NCI-H524 treated with DMSO at 0.1 percent for 48 hours (cell line): ENCODE results near the gene TNFSF15.

Source experiments
- DNase-seq: peaks from one replicate; lab custom pipeline; 2025; lab: John Stamatoyannopoulos, UW

The TNFSF15 gene

DNA sequence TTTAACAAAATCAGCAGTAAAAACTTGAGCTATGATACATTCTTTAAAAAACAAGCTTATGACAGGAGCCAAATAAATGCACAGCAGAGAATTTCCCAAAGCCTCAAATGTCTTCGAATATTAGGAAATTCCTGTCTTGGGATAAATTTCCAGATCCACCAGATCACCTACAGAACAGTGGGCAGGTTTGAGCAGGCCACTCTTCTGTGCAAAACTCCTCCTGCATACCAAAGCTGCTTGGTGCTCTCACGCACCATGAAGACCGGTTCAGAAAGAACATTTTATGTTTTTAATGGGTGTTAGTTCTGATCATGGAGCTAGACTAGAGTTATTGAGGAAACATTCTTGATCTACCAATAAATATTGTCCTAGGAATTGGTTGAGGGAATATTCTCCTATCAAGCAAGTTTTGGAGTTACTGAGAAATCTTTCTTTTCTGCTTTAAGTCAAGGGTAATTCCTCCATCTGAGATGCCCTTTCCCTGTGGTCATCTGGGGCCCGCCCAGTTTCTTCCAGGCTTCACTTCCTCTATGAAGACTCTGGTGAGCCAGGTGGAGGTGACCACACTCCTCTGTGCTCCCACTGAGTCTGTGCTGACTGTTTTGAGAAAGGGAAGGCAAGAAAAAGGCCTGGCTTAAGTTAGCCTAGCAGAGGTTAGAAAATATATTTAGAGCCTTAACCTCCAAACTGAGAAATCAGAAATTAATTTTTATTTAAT lies 17.9 kb downstream of the TNFSF15 start:
- DNase-seq, result no peak

DNA sequence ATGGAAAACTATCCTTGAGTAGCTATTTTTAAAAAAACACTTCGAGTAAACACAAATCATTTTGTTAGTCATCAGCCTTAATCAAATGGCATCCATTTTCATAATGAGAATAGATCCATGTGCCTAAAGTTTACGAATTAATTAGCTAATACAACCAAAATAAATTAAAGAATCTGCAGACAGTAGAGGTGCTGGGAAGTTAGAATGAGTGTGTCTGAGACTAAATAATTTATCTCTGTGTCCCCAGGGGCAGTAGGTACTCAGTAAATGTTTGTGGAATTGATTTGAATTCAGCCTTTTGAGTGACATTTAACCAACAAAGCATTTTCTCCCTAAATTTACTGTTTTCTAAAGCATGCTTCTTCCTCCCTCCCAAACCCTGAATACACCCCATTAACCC lies 18.6 kb downstream of the TNFSF15 start:
- no peak for DNase-seq

DNA sequence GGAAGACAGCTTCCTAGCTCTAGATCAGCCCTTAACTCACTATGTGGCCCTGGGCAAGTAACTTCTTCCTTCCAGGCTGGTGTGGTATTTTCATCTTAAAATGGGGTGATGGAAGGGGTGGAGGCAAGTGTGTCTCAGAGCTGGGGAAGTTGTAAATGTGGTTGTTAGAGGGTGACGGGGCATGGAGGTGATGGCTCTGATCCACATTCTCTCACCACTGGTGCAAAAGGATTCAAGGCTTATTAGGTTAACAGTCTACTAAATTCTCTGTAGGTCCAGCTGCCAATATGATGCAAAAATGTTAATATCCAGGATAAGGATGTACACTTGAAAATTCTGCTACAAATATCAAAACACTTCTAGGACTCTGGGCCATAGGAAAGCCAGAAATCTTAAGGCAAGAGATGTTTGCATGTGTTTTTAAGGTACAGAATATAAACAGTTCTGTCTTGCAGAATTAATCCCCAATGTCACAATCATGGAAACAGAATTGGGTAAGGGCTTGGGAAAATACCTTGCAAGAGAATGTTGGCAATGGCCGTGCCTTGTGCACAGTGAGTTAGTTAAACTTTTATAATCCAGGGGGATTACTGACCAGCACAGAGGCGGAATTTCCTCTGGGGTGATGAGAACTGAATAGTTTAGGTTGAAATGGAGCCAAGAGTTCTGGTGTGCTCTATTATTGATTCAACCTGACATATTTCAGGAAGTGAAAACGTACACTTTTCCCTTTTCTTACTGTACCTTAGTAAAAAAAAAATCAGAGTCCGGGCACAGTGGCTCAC lies 19.8 kb downstream of the TNFSF15 start:
- no peak for DNase-seq

DNA sequence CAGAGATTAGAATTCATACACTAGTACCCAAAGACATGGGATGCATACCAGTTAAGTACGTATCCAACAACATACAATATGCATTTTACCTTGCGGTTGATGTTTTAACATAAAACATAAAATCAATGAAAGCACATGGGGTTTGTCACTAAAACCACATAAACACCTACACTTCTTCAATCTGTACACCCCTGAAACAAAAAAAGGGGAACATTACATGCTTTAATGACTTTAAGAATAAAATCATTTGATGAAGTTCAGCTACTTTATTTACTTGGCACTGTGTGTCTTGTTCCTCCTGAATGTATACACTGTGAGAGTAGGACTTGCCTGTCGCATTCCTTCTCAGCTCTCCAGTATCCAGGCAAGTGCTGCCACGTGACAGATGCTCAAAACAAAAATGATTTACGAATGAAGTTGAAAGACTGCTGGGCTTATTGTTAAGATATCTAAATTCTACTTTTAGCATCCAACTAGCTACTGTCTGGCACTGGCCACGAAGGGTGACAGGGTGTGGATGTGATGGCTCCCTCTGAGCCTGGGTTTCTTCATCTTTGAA lies 21.0 kb downstream of the TNFSF15 start:
- DNase-seq, result no peak

DNA sequence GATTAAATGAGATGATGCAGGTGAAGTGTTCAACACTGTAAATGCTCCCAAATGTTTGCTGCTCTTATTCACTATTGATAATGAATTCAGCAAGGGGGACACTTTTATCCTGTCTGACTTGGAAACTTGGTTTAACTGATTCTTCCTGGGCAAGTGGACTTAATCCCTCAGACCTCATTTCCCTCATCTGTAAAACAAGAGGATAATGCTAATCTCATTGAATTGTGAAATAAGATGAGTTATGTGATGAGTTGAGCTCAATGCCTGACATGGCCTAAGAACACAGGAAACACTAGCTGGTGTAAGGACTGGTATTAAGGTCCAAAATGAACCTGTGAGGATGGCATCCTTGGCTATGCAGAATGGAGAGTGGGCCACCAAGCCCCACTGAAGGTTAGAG lies 23.3 kb downstream of the TNFSF15 start:
- DNase-seq, result no peak

DNA sequence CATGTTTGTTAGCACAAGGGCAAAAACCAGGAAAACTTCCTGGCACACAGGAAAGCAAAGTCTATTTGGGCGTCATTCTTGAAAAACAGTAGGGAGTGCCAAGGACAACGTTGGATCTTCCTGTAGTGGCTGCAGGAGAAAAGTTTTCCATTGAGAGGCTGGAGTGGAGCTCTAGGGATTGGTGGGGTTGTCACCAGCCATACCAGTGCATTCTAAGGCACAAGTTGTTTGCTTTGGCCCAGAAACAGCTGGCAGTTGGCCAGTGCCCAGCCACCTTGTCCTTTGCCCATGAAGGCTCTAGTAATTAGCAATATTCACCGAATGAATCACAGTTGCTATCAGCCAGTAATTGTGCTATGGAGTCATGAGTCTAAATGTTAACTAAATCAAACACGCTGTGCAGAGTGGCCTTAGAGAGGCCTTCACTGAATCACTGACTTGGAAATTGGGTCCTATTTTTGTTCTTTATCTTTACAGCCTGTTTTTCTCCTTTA lies 26.4 kb downstream of the TNFSF15 start:
- no peak for DNase-seq

DNA sequence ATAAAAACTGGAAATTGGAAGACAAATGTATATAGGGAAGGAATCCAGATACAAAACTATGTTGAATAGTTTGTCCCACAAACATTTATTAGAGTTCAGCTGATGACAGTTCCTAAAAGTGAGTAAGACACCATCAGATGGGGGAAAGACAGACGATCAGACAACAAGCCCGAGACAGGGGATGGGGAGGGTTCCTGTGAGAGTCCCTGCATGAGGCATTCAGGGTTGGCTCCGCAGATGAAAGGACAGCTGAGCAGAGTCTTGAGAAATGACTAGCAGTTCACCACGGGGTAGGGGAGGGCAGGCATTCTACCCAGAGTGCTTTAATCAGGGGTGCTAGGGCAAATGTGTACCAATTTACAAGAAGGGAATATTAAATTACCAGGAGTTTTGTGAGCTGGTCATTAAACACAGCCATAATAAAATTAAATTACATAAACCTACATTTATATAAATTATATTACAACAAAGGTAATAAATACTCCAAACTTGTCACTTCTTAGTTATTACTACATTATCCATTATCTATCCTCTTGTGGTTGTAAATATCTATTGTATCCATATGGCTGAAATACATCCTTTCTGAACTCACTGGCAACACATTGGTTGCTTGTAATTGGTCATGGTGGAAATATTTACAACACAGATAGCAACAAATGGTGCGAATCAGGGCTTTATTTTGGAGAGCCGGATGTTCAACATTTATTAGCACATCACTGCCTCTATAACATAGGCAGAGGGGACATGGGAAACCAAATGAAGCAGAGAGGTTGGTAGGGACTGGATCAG lies 27.8 kb downstream of the TNFSF15 start:
- DNase-seq, result no peak

DNA sequence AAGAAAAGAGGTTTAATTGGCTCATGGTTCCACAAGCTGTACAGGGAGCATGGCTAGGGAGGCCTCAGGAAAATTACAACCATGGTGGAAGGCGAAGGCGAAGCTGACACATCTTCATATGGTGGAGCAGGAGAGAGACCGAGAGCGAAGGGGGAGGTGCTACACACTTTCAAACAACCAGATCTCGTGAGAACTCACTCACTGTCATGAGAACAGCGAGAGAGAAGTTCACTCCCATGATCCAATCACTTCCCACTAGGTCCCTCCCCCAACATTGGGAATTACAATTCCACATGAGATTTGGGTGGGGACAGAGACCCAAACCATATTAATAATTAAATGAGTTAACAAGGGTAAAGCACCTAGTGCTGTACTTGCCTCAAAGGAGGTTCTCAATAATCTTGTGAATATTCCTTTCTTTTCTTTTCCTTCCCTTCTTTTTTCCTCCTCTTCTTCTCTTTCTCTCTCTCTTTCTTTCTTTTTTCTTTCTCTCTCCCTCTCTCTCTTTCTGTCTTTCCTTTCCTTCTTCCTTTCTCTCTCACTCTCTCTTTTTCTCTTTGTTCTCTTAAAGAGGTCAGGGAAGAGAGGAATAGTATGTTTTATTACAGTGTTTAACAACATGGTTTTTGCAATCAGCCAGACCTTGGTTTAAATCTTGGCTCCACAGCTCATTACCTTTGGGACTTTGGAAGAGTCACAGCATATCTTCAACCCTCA lies 29.0 kb downstream of the TNFSF15 start:
- no peak for DNase-seq

DNA sequence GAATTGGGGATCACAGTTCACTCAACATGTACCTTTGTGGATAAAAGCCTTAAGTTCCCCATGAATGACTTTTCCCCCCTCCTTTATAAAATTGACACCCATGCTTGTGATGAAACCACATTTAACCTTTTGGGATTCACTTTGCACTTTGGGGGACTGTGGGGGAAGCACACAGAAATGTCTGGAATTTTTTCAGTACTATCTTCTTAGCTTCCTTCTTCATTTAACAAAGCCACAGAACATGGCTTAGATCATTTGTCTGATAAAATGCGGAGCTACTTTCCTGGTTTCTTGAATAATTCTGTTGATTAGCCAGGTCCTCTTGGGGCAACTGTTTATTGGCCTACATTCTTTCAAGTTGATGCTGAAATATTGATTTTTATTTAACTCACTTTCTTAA lies 29.9 kb downstream of the TNFSF15 start:
- DNase-seq, result no peak

DNA sequence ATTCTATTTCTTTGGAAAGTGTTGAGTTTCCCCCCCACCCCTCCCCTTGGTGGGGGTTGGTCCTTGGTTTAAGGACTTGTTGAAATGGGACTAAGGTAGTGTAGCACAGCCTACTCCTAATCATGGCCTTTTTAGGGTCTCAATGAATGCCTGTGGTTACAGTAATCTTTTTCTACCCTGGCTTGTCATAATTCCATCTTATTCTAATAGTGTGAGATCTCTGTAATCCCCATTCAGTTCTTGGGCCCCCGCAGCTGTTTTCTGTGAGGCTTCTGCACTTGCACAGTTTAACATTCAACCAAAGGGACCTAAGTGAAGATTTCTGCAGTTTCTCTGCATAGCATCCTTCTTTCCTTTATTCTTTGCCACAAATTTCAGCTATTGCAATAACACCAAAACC lies 30.7 kb downstream of the TNFSF15 start:
- no peak for DNase-seq

DNA sequence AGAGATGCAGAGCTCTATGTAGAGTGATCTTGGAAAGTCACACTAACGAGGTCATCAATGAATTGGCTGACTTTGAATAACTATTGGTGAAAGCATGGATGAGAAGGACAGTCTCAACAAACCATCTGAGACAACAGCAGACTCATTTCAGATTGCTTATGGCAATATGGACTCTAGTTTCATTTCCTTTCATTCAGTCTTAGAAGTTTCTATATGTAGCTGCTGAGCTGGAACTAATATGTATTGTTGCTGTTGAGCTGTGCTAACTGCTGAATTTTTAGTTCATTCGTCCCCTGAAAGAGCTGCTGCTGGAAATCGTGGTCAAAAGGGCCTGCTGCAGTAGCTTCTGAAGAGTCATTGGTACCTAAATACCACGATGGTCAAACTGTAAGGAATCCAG lies 31.3 kb downstream of the TNFSF15 start:
- DNase-seq, result no peak

DNA sequence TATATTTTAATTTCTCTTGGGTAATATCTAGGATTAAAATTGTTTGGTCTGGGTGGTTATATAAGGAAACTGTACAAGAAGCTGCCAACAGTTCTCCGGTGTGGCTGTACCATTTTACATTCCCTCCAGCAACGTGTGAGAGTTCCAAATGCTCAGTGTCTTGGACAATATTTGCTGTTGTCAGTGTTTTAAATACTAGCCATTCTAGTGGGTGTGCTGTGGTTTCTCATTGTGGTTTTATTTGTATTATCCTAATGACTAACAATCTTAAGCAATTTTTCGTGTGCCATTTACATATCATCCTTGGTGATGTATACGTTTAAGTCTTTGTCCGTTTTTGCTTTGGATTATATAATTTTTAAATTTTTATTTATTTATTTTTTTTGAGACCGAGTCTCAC lies 34.0 kb downstream of the TNFSF15 start:
- no peak for DNase-seq

DNA sequence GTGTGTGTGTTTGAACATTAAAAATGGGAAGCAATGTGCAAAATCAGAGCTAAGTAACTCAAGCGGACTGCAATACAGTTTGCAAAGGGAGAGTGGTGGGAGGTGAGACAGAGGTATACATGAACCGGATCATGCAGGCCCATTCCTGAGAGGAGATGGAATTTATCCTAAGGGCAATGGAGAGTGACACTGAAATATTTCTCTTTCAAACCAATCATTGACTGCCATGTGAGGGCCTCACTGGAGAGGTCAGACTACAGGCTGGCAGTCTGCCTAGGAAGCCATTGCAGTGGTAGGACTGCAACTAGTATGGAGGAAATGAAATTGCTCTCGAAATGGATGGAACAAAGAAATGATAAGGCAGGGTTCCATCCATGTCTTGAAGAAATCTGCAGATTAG lies 34.8 kb downstream of the TNFSF15 start:
- no peak for DNase-seq

DNA sequence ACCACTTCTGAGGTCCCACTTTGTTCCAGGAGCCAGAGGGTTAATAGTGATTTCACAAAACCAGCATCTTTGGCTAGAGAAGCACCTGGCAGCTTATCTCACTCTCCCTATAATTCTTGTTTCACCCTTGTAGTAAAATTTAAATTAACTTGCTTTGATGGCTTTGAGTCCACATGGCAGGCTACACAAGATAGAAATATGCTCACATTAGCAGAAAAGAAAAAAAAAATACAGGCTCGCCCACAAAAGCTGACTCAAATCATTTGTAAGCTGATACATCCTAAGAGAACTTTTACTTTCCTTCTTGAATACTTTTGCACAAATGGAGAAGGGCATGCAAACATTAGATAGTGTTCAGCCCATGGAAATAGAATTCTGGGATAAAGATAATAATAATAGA lies 36.2 kb downstream of the TNFSF15 start:
- no peak for DNase-seq

DNA sequence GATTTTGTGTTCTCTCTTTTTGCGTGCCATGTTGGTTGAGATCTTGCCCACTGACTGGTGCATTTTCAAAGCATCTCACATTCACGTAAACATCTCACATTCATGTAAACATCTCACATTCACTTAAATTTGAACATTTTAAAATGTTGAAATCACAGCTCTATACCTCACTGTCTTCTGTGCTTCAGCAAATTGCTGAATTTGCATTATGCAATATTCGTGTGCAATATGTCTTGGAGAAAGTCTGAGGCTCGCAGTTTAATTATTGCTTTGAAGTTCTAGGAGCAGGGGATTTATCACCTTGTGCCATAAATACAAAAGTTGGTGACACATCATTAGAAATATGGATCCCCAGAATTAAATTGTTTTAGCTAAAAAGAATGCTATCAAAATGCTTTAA lies 42.6 kb downstream of the TNFSF15 start:
- no peak for DNase-seq

DNA sequence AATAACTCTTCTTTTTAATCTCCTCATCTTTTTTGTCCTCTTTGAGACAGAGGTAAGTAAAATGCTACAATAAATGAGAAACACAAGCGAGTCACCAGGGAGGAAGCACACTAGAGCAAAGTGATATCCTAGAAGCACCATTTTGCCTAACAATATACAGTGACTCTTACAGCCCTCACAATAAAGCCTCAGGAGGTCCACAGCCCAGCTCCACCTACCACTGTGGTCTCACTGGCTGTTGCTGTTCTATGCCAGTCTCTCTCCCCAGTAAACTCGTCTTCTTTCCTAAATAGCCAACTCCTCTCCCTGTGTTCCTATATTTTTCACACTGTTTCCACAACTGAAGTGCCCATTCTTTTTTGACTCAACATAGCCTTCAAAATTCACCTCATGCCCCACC lies 44.3 kb downstream of the TNFSF15 start:
- no peak for DNase-seq

DNA sequence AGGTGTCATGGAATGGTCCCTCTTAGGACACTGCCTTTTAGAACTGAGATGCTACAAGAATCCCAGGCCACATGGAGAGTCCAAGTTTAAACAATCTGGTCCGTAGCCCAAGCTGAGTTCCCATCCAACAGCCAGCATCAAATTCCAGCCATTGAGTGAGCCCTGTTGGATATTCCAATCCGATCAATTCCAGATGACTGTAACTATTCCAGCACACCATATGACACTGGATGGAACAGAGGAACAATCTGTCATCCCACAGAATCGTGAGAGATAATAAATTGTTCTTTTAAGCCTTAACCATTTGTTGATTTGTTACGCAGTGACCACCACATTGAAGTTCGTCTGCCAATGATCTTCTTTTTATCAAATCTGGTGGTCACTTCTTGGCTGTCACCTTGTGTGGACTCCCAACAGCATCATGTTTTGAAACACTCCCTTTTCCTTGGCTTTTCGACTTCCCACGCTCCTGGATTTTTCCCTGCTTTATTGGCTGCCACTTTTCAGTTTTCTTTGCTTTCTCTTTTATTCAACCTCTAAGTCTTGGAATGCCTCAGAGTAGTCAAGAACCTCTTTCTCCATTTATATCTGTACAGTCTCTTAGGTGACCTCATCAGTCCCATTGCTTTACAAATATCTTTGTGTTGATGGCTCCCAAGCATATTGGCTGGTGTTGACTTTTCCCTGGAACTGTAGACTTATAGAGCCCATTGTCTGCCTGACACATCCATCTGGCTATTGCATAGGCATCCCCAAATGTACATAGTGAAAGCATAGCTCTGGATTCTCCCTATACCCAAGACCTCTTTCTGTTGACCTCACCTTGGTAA lies 46.1 kb downstream of the TNFSF15 start:
- no peak for DNase-seq

DNA sequence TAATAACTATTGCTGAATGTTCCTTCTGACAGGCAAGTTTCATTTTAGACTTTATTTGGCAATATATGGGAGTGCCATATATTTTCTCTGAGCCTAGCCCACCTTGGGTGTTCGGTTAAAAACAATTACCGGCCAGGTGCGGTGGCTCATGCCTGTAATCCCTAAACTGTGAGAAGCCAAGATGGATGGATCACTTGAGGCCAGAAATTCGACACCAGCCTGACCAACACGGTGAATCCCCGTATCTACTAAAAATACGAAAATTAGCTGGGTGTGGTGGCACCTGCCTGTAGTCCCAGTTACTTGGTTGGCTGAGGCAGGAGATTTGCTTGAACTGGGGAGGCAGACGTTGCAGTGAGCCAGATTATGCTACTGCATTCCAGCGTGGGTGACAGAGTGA lies 47.9 kb downstream of the TNFSF15 start:
- DNase-seq, result no peak

DNA sequence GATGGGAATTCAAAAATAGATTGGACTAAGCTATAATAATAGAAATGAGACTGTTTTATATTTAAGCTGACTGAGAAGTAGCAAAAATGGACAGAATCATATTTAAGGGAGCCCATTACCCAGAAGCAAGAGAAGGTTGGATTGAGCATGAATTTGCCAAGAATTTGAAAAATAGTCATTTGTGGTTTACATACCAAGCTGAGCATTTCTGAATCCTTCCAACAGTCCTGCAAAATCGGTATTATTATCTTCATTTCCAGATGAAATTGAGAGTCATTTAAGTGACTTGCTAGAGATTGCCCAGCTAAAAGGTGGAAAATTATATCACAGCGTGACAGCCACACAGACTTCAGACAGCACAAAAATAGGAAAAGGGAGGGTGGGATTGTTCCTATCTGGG lies 48.4 kb downstream of the TNFSF15 start:
- no peak for DNase-seq

DNA sequence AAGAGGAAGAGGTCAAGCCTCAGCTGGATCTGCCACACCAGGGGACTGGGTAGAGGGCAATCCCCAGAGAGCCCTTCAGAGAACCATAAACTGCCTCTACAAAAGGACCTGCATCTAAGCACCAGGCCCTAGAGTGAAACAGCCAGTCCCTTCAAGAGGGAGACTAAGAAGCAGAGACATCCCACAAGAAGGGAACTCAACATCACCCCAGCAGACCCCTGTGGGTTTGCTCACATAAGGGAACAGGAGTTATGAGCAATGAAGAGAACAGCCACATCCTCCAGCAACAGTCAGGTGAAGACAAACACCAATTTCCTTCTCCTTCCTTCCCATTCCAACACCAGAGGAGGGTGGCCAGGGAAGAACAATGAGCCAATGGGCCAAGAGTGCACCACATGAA lies 48.9 kb downstream of the TNFSF15 start:
- no peak for DNase-seq

DNA sequence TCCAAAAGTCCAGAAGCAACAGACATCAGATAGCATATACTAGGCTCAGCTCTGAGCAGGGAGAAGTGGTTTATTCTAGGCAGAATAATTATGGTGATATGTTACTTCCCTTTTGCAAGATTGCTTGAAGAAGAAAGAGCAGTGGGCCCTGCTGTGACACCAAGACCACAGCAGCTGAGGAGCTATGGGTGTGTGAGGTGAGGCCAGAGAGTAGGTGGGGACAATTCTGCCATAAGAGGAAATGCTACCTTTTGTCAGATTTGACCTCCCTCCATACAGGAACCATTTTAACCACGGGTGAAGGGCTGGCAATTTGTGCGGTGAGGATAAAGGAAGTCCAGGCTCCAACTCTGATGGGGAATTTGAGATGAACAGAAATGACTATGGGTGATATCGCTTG lies 51.3 kb downstream of the TNFSF15 start:
- DNase-seq, result no peak
